DOHH2 (cell line): ENCODE data around the gene FAM240B.

Experiments used
- EZH2phosphoT487 ChIP-seq: fragments of 200-600 bp; sonication (generic); IDR thresholded peaks from 2 replicates; pipeline ENCODE4 v1.6.1; 2017; ENCODE audit warnings: borderline replicate concordance, mild to moderate bottlenecking, antibody characterized with exemption, low read length, moderate library complexity, mixed read lengths
- TF ChIP-seq, protein P1 (sequence below): fragments of 200-600 bp; sonication (generic); IDR thresholded peaks from one replicate; pipeline ENCODE4 v1.5.1; 2014; ENCODE audit warnings: antibody characterized with exemption, mild to moderate bottlenecking, low read depth, low read length; ENCODE audit not compliant: poor library complexity, severe bottlenecking

DNA sequence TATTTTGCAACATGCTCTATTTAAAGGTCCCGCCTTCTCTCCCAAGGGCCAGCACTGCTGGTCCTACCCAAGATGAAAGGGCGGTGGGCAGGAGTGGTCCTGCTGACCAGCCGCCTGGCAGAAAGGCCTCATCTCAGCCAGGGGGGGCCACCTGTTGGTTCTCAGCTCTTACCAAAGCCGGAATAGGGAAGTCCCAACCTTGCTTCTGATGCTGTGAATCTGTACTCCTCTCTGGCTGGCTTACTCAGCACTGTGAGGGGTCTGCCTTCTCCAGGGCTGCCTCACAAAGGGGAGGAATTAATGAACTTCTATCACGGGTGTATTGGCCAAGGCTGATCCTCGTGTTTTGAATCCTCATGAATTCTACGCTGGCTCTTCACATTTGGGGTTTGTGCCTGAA, 13.6 kb upstream of the FAM240B start:
- TF ChIP-seq, protein P1, sequence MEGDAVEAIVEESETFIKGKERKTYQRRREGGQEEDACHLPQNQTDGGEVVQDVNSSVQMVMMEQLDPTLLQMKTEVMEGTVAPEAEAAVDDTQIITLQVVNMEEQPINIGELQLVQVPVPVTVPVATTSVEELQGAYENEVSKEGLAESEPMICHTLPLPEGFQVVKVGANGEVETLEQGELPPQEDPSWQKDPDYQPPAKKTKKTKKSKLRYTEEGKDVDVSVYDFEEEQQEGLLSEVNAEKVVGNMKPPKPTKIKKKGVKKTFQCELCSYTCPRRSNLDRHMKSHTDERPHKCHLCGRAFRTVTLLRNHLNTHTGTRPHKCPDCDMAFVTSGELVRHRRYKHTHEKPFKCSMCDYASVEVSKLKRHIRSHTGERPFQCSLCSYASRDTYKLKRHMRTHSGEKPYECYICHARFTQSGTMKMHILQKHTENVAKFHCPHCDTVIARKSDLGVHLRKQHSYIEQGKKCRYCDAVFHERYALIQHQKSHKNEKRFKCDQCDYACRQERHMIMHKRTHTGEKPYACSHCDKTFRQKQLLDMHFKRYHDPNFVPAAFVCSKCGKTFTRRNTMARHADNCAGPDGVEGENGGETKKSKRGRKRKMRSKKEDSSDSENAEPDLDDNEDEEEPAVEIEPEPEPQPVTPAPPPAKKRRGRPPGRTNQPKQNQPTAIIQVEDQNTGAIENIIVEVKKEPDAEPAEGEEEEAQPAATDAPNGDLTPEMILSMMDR, result no peak
- TF ChIP-seq EZH2phosphoT487, result no peak
